GM18498 (cell line): ENCODE data around the gene RGL1.

Source experiments
- ATAC-seq: cut with Tn5 transposase; IDR thresholded peaks from one replicate; pipeline ENCODE4 v1.9.1; 2021; ENCODE audit warnings: mild to moderate bottlenecking, moderate library complexity; ENCODE audit not compliant: unreplicated experiment

The RGL1 gene

GRCh38 chr1:183859119-183859518 lies 54.2 kb downstream of the RGL1 start:
- ATAC-seq, result no peak

GRCh38 chr1:183859831-183860230 lies 54.9 kb downstream of the RGL1 start:
- no peak for ATAC-seq

GRCh38 chr1:183862967-183863366 lies 58.0 kb downstream of the RGL1 start:
- ATAC-seq, result no peak

- ATAC-seq, result no peak
Observed at GRCh38 chr1:183863852-183864251, 58.9 kb downstream of the RGL1 start.

GRCh38 chr1:183864611-183865010 lies 59.7 kb downstream of the RGL1 start:
- ATAC-seq, result no peak

- ATAC-seq, result no peak
Observed at GRCh38 chr1:183869230-183869629, 64.3 kb downstream of the RGL1 start.

GRCh38 chr1:183869664-183870063 lies 64.7 kb downstream of the RGL1 start:
- no peak for ATAC-seq

- no peak for ATAC-seq
Observed at GRCh38 chr1:183870351-183871077, 65.6 kb downstream of the RGL1 start.

GRCh38 chr1:183871142-183871541 lies 66.2 kb downstream of the RGL1 start:
- ATAC-seq, result no peak

GRCh38 chr1:183871601-183872000 lies 66.7 kb downstream of the RGL1 start:
- ATAC-seq, result no peak

GRCh38 chr1:183872403-183872802 lies 67.5 kb downstream of the RGL1 start:
- ATAC-seq, result no peak

GRCh38 chr1:183873642-183874041 lies 68.7 kb downstream of the RGL1 start:
- ATAC-seq, result no peak

- no peak for ATAC-seq
Observed at GRCh38 chr1:183876309-183876708, 71.4 kb downstream of the RGL1 start.

- ATAC-seq, result no peak
Observed at GRCh38 chr1:183877053-183877720, 72.3 kb downstream of the RGL1 start.

GRCh38 chr1:183879494-183879893 lies 74.6 kb downstream of the RGL1 start:
- ATAC-seq, result no peak

- ATAC-seq, result no peak
Observed at GRCh38 chr1:183879966-183880365, 75.0 kb downstream of the RGL1 start.

- no peak for ATAC-seq
Observed at GRCh38 chr1:183880531-183881243, 75.8 kb downstream of the RGL1 start.

GRCh38 chr1:183881387-183882131 lies 76.6 kb downstream of the RGL1 start:
- no peak for ATAC-seq

GRCh38 chr1:183882335-183883167 lies 77.6 kb downstream of the RGL1 start:
- ATAC-seq, result no peak

- no peak for ATAC-seq
Observed at GRCh38 chr1:183883623-183884022, 78.7 kb downstream of the RGL1 start.
